ENCODE results near the gene TREM2.
"Not testable (repeated sequence)": the region's sequence is repeated elsewhere in the genome, so short reads cannot be mapped to it uniquely, and the experiment has no call there.

Gene TREM2

DNA sequence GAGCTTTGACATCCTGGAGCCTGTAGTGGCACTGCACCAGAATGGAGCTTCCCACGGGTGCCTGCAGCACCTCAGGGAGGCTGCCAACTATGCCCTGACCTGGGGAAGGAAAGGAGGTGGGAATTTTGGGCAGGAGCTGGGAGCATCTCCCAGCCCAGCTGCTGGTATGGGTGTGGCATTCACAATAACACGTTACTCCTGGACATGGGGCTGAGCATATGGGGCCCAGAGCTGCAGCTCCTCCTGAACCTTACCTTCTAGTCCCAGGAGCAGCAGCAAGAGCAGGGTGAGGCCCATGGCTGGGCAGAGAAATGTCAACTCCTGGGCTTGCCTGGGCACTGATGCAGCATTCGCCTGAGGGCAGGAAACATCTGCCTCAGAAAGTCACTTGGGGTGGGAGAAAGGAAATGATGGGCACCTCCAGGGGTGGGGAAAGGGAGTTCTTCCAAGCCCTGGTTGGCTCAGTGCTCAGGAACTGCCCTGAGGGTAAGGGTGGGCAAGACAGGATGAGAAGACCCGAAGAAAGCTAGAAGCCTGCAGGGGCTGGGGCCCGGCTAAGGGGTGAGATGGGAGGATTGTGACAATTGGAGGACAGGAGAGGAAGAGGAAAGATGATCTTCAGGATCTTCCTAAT is 8.8 kb downstream of the TREM2 start, which contains the start of gene TREML1:
TREML1 (minus strand) TSS at position 356 of the 634 bp plus-strand sequence; CDS start at position 297, 59 bp downstream.
- no peak for DNase-seq (ENCODE audit: low spot score)

DNA sequence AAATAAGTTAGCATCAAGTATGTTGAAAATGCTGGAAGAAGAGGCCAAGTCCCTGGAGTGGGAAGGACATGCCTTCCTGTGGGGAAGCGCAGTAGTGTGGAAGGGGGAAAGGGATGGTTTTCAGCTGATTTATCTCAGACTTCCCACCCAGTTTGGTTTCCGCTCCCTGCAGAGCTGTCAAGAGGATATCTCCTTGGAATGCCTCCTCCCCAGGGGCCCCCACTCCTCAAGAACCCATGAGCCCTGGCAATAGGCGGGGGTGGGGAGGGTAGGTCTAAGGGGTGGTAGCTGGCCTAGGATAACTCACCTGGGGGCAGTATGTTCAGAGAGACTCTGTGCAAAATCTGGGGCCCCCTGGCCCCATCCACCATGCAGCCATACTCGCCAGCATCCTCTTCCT is 9.5 kb downstream of the TREM2 start:
- no peak for DNase-seq (ENCODE audit: low spot score)

DNA sequence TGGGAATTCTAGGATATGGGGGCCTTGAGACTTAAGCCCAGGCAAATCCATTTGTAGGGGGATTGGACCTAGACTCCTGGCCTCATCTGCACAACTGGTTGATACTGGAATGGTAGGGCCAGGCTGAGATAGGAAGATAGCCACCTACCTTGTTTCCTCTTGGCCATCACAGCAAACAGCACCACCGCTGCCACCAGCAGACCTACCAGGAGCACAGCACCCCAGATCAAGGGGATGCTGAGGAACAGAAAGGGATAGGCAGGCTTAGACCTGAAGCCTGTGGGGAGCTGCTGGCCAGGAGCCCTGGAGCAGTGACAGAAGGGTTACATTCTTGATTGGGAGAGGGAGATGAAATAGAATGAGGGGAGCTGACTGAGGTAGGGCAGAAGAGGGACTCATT is 12.2 kb downstream of the TREM2 start:
- DNase-seq (ENCODE audit: low spot score), result no peak

DNA sequence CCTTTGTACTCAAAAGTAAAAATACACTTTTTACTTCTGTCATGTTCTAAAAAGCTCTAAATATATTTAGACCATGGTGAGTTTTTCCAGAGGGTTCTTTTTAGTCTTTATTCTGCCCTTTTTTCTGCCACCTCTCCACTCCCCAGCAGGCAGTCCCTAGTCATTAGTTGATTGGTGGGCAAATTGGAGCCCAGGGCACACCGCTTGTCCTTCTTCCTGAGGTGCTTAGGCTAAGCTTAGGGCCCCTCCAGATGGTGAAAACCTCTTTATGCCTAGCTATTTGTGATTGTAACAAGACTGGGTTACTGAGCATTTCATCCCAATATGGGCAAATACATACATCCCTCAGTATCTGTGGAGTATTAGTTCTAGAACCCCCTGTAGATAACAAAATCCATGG is 15.0 kb downstream of the TREM2 start:
- DNase-seq (ENCODE audit: low spot score), result no peak

DNA sequence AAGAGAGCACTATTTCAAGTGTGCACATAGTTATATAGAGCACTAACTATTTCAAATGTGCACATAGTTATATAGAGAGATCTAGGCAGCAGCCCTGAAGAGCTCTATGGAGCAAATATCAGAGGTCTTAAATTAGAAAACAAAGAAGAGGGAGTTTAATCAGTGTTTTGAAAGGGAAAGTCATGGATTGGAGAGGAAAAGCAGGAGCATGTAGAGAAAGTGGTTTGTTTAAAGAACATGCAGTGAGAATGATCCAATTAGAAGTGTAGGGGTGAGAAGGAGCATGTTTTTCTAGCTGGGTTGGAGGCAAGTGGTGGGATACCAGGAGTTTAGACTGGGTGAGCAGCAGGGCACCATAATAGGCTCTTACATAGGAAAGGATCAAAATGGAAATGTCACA is 26.0 kb downstream of the TREM2 start:
- DNase-seq (ENCODE audit: low spot score), result no peak

DNA sequence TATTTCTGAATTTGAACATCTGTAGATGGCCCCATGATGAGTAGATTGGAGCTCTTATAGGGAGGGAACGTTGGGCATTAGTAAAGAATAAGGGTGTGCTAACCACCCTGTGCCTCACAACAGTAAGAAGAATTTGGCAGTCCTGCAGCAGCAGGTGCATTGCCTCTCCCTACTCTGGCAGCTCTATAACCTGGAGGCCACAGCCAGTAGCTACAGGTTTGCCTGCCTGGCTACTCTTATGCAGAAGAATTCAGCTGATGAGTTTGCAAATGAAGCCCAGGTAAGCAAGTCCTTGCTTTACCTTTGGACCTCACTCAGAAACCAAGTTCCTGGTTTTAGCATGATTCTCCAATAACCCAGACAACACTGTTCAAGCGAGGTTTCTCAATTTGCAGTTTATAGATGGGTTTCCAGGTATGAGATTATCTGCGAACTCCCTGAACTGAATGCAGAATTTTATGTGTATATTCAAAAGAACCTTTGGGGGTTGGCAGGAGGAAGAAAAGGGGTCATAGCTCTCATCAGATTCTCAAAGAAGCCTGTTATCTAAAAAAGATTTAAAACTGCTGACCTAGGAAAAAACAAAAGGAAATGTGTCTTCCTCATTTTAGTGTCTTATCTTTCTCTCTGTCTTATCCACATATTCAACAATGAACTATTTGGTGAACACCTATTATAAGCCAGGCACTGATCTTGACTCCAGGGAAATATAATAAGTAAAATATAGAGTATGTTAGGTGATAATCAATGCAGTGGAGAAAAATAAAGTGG is 27.7 kb downstream of the TREM2 start:
- DNase-seq (ENCODE audit: low spot score), result no peak

DNA sequence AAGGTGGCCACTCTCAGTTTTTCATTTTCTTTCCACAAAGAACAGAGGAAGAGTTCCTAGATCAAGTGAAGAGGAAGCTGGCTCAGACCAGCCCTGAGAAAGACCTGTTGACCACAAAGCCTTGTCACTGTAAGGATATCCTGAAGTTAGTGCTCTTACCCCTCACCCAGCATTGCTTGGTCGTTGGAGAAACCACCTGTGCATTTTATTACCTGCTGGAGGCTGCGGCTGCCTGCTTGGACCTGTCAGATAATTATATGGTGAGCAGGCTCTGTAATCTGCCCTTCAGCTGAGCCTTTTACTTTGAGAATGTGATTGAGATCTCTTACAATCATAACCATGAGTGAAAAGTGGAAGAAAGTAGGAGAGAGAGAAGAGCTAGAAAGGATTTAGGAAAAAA is 30.7 kb downstream of the TREM2 start:
- no peak for DNase-seq (ENCODE audit: low spot score)

DNA sequence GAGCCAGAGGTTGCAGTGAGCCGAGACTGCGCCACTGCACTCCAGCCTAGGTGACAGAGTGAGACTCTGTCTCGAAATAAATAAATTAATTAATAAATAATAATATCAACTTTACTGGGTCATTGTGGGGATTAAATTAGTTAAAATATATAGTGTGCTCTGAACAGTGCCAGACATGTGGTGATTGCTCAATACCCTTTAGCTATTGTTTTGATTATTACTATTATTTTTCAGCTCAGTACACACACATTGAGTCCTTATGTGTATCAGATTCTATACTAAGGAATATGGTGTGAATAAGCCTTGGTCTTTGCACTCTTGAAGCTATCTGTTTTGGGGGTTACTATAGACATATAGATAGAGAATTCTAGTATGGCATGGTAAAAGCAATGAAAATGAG is 37.6 kb downstream of the TREM2 start:
- DNase-seq (ENCODE audit: low spot score), result no peak

DNA sequence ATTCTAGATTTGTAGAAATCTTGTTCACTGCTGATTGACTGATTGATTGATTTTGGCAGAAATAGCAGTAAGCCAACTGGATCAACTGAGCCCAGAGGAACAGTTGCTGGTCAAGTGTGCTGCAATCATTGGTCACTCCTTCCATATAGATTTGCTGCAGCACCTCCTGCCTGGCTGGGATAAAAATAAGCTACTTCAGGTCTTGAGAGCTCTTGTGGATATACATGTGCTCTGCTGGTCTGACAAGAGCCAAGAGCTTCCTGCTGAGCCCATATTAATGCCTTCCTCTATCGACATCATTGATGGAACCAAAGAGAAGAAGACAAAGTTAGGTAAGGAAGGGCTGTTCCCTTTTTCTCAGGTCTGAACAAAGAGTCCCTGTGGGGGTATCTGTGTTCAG is 40.0 kb downstream of the TREM2 start:
- no peak for DNase-seq (ENCODE audit: low spot score)

DNA sequence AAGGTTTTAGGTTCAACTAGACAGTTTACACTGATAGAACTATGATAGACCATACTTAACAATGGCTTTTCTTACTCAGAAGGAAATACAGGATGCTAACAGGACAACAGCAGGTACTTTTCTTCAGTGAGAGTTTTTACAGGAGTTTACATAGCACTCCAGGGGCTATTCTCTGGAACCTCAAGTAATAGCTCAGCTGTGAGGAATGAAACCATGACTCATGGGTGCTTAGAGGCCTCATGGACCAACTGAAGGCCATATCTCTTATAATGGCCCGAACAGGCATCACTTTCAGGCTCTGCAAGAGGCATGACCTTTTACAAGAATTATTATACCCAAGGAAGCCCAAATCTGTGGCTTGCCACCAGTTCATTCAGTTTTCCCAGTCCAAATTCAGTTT is 40.5 kb downstream of the TREM2 start:
- DNase-seq (ENCODE audit: low spot score), result no peak

DNA sequence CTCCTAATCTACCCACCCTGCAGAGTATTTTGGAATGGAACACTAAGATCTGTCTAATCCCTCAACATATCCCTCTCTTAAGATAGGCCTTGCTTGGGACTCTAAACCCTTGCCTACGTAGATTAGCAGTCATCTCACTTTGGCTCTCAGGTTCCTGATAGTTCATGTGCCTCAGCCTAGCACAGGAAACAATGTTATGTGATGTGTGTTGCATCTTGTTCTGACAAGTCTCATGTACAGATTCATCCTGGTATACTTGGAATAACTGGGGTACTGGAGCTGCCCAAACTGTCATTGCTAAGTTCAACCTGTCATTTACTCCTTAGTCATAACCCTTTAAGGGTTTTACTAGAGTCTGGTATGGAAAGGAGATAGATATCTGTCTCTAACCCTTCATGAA is 42.9 kb downstream of the TREM2 start:
- DNase-seq (ENCODE audit: low spot score), result no peak

DNA sequence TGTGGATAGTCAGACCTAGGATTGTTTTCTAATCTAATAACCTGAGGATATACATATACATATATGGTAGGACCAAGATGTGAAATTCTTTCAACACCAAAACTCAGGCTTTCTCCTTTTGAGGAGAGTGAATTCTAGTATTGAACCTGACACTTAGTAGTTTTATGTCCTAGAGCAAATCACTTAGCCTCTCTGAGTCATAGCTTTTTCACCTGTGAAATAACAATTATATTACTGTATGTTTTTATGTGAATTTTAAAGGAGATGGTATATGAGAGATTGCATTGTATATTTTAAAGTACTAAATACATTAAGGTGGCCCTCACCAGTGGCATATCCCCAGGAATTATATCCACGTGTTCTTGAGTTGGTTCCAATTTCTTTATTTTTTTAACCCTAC is 43.4 kb downstream of the TREM2 start:
- no peak for DNase-seq (ENCODE audit: low spot score)

DNA sequence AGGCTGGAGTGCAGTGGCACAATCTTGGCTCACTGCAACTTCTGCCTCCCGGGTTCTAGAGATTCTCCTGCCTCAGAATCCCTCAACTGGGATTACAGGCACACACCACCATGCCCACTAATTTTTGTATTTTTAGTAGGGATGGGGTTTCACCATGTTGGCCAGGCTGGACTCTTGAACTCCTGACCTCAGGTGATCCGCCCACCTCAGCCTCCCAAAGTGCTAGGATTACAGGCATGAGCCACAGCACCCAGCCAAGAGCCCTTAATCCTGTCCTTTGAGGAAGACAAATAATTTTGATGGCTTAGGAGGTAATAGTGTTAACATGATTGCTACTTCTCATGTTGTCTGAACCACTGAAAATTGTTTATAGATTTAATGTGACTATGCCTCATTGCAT is 47.9 kb downstream of the TREM2 start:
- not testable (repeated sequence) for DNase-seq (ENCODE audit: low spot score)

DNA sequence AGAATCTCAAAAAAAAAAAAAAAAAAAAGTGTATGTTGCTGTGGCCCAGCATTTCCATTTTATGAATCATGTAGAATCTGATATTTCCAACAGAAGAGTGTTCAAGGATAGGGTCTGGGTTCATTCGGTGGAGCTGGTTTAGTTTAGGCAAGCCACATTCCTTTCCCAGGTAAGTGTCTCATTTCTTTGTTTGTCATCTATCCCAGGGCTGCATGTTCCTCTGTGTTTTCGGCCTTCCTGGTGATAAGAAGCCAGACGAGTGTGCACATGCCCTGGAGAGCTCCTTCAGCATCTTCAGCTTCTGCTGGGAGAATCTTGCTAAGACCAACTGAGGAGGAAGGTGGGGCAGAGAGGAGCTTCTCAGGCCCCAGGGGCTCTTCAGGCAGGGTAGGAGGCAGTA is 51.9 kb downstream of the TREM2 start:
- DNase-seq (ENCODE audit: low spot score), result no peak

Measured in HuH-7.5 (cell line).